Measurements from ENCODE around the gene PSD4.

GRCh38 chr2:113195923-113196501, 22.2 kb downstream of the PSD4 start:
- TF ChIP-seq POLR2A (IDR thresholded peaks at IDR 0.05; ENCODE audit: low read depth, low read length), result no peak
- no peak for TF ChIP-seq TAF1 (IDR thresholded peaks at IDR 0.05; ENCODE audit: low read depth, low read length)
- no peak for TF ChIP-seq PAX5 (IDR thresholded peaks at IDR 0.05; ENCODE audit: insufficient read depth, low read length, severe bottlenecking)
- TF ChIP-seq POLR2AphosphoS5 (IDR thresholded peaks at IDR 0.05; ENCODE audit: low read depth, low read length), result no peak
